ENCODE results near the gene PMIS2. TPM values are rescaled to one million over a fixed set of nuclear protein-coding genes. Genes with fewer than 3 reads are reported as not detected.

PMIS2 gene
- total RNA-seq, 1 experiment from 2014 or later, result not detected

DNA sequence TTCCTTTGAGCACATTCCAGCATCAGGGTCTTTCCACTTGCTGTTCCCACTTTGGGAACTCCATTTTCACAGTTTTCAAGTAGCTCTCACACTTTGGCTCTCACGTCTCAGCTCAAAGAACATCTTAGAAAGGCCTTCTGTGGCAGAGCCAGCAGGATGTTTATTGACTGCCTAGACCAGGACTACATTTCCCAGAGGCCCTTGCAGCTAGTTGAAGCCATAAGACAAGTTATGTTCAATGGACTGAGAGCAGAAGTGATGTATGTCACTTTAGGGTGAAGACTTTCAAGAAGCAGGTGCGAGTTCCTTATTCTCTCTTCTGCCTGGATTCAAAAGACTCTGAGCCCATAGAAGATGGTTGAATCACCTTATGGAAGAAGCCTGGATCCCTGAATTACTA is 22.3 kb downstream of the PMIS2 start:
- BruUV-seq (replicated peaks), result no TSS peak
- ChIA-PET POLR2A (interaction anchor here (1.3 kb wide), 1 partner anchor 36 kb away, joined by 4 read pairs; no protein-coding TSS in a partner anchor), CTCF (no interaction called here)
- intact Hi-C loops (cut with micrococcal nuclease), result no loop called here
- no peak for DNase-seq (ENCODE audit: unreplicated experiment)
- TF ChIP-seq, protein P1, sequence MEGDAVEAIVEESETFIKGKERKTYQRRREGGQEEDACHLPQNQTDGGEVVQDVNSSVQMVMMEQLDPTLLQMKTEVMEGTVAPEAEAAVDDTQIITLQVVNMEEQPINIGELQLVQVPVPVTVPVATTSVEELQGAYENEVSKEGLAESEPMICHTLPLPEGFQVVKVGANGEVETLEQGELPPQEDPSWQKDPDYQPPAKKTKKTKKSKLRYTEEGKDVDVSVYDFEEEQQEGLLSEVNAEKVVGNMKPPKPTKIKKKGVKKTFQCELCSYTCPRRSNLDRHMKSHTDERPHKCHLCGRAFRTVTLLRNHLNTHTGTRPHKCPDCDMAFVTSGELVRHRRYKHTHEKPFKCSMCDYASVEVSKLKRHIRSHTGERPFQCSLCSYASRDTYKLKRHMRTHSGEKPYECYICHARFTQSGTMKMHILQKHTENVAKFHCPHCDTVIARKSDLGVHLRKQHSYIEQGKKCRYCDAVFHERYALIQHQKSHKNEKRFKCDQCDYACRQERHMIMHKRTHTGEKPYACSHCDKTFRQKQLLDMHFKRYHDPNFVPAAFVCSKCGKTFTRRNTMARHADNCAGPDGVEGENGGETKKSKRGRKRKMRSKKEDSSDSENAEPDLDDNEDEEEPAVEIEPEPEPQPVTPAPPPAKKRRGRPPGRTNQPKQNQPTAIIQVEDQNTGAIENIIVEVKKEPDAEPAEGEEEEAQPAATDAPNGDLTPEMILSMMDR (IDR thresholded peaks at IDR 0.05; ENCODE audit: unreplicated experiment), result no peak
- Mint-ChIP-seq H3K4me3 (ENCODE audit: unreplicated experiment) (no peak overlapping the region), H3K9me3 (ENCODE audit: unreplicated experiment) (peaks cover 7% of the 10 kb centered on the region), H3K27ac (ENCODE audit: low read depth, unreplicated experiment) (no peak overlapping the region), H3K36me3 (ENCODE audit: insufficient read depth, unreplicated experiment) (peaks cover 10% of the 10 kb centered on the region), H3K27me3 (ENCODE audit: insufficient read depth, unreplicated experiment) (no peaks in the 10 kb centered on the region), H3K4me1 (ENCODE audit: insufficient read depth, unreplicated experiment) (no peaks in the 10 kb centered on the region)

DNA sequence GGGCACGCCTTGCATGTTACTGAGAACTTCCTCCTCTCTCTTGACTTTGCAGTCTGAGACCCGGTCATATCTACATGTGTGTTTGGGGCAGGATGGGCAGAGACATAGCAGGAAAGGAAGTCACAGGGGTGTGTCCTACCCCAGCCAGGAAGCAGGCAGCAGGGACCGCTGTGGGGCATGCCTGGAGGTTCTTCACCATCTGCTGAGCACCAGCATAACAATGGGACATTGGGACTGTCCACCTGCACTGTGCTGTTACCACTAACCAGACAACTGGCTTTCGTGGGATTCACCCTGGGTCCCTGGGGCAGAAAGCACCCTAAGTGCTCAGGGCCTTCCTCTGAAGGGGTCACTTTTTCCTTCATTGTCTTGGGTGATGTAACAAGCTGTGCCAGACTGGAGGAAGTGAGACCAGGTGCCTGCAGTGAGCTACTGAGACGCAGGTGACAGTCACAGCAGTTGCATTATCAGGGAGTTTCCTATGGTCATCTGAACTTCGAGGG is 23.9 kb downstream of the PMIS2 start:
- DNase-seq (ENCODE audit: unreplicated experiment), result no peak
- Mint-ChIP-seq H3K4me1 (ENCODE audit: insufficient read depth, unreplicated experiment) (no peaks in the 10 kb centered on the region), H3K9me3 (ENCODE audit: unreplicated experiment) (peaks cover 7% of the 10 kb centered on the region), H3K27ac (ENCODE audit: low read depth, unreplicated experiment) (no peak overlapping the region), H3K27me3 (ENCODE audit: insufficient read depth, unreplicated experiment) (no peaks in the 10 kb centered on the region), H3K36me3 (ENCODE audit: insufficient read depth, unreplicated experiment) (peaks cover 10% of the 10 kb centered on the region), H3K4me3 (ENCODE audit: unreplicated experiment) (no peak overlapping the region)
- POLR2A ChIA-PET, result no interaction called here
- CTCF ChIA-PET, result interaction anchor here (0.9 kb wide), 1 partner anchor 38 kb away, joined by 3 read pairs; the partner anchor contains the start of gene COX6B1
- no TSS peak for BruUV-seq (replicated peaks)
- intact Hi-C loops (cut with micrococcal nuclease), result no loop called here
- TF ChIP-seq, protein P1 (IDR thresholded peaks at IDR 0.05; ENCODE audit: unreplicated experiment), result no peak

DNA sequence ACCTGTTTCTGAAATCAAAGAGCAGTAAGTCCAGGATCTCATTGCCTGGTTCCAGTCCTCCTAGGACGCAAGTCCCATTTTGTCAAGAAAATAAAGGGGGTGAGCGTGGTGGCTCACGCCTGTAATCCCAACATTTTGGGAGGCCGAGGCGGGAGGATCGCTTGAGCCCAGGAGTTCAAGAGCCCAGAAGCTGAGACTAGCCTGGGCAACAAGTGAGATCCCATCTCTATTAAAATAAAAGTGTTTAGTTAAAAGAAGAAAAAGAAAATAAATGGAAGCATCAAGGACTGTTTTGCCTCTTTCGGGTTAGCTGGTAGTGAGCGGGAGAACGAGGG is 26.2 kb downstream of the PMIS2 start:
- no peaks in the 10 kb centered on the region for H3K27me3 Mint-ChIP-seq (ENCODE audit: insufficient read depth, unreplicated experiment)
- DNase-seq (ENCODE audit: unreplicated experiment), result no peak
- H3K4me3 Mint-ChIP-seq (ENCODE audit: unreplicated experiment), result peak overlapping the region; percentile 82
- H3K9me3 Mint-ChIP-seq (ENCODE audit: unreplicated experiment), result peaks cover 7% of the 10 kb centered on the region
- TF ChIP-seq, protein P1 (IDR thresholded peaks at IDR 0.05; ENCODE audit: unreplicated experiment), result no peak
- ChIA-PET POLR2A (interaction anchor here (0.6 to 3.1 kb wide), 11 partner anchors 14 to 676 kb away, joined by 3 to 12 read pairs (median 3); partner anchors contain the start of genes COX6B1 and UPK1A), CTCF (interaction anchor here (0.7 to 2.0 kb wide), 4 partner anchors 22 to 898 kb away, joined by 3 to 17 read pairs (median 4); no protein-coding TSS in a partner anchor)
- BruUV-seq (replicated peaks), result no TSS peak
- peak overlapping the region; percentile 81 for H3K27ac Mint-ChIP-seq (ENCODE audit: low read depth, unreplicated experiment)
- peaks cover 18% of the 10 kb centered on the region for H3K36me3 Mint-ChIP-seq (ENCODE audit: insufficient read depth, unreplicated experiment)
- intact Hi-C loops (cut with micrococcal nuclease), result no loop called here
- H3K4me1 Mint-ChIP-seq (ENCODE audit: insufficient read depth, unreplicated experiment), result no peaks in the 10 kb centered on the region

DNA sequence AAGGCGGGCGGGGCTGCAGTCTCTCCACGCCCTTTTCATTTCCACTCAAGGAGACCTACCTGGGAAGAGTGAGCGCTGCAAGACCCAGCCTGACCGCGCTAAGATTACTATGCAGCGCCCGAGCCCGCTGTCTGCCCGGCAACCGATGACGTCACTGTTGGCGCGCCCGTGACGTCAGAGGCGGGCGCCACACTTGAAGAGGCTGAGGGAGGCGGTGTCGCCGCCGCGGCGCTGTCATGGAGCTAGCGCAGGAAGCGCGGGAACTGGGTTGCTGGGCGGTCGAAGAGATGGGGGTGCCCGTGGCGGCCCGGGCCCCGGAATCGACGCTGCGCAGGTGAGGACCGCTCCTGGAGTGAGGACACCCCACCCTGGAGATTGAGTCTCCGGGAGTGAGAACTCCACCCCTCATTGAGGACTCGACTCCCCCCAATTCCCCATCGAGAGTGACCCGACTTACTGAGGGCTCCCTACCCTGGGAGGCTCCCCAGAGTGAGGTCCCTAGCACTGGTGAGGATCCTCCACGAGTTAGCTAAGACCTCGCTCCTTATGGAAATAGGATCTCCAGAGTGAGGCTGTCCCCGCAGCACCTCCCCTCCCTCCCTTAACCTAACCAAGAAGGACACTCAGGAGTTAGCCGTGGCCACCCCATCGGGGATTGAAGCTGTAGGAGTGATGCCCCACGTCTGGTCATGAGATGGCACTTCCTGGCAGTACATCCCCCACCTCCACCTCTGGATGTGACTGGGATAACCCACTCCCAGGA is 26.8 kb downstream of the PMIS2 start, which contains the start of gene HAUS5:
HAUS5 (plus strand) TSS at position 177 of the 763 bp plus-strand sequence; CDS start at position 237, 60 bp downstream.
- intact Hi-C loops (cut with micrococcal nuclease), result no loop called here
- TF ChIP-seq, protein P1 (IDR thresholded peaks at IDR 0.05; ENCODE audit: unreplicated experiment), result no peak
- Mint-ChIP-seq H3K27ac (ENCODE audit: low read depth, unreplicated experiment) (peak within 1 kb of the TSS; percentile 81), H3K4me1 (ENCODE audit: insufficient read depth, unreplicated experiment) (no peaks in the 10 kb centered on the region), H3K36me3 (ENCODE audit: insufficient read depth, unreplicated experiment) (peaks cover 18% of the 10 kb centered on the region), H3K9me3 (ENCODE audit: unreplicated experiment) (peaks cover 7% of the 10 kb centered on the region), H3K4me3 (ENCODE audit: unreplicated experiment) (peak within 1 kb of the TSS; percentile 82), H3K27me3 (ENCODE audit: insufficient read depth, unreplicated experiment) (no peaks in the 10 kb centered on the region)
- CTCF ChIA-PET, result interaction anchor here (0.5 to 2.0 kb wide), 4 partner anchors 23 to 242 kb away, joined by 3 to 17 read pairs (median 4); no protein-coding TSS in a partner anchor
- POLR2A ChIA-PET, result interaction anchor here (0.6 to 3.1 kb wide), 13 partner anchors 14 to 676 kb away, joined by 3 to 12 read pairs (median 3); partner anchors contain the start of genes COX6B1 and UPK1A
- peak; percentile 92 for DNase-seq (ENCODE audit: unreplicated experiment)
- BruUV-seq (replicated peaks), result no TSS peak

All from MCF 10A (cell line).